Neural progenitor cell (in vitro differentiated cells): ENCODE results near the gene TEX35.

Experiments used
- EZH2 ChIP-seq: fragments of 200-600 bp; sonication (generic); IDR thresholded peaks from 2 replicates; pipeline ENCODE4 v1.6.1; 2017; ENCODE audit warnings: antibody characterized with exemption, mild to moderate bottlenecking, moderate library complexity
- EZH2phosphoT487 ChIP-seq: fragments of 200-600 bp; sonication (generic); IDR thresholded peaks from 2 replicates; pipeline ENCODE4 v1.6.1; 2017; ENCODE audit warnings: antibody characterized with exemption
- TF ChIP-seq, protein P1 (sequence below): fragments of 200-600 bp; sonication (generic); IDR thresholded peaks from 2 replicates; pipeline ENCODE4 v1.5.1; 2017; ENCODE audit warnings: antibody characterized with exemption, mild to moderate bottlenecking

DNA sequence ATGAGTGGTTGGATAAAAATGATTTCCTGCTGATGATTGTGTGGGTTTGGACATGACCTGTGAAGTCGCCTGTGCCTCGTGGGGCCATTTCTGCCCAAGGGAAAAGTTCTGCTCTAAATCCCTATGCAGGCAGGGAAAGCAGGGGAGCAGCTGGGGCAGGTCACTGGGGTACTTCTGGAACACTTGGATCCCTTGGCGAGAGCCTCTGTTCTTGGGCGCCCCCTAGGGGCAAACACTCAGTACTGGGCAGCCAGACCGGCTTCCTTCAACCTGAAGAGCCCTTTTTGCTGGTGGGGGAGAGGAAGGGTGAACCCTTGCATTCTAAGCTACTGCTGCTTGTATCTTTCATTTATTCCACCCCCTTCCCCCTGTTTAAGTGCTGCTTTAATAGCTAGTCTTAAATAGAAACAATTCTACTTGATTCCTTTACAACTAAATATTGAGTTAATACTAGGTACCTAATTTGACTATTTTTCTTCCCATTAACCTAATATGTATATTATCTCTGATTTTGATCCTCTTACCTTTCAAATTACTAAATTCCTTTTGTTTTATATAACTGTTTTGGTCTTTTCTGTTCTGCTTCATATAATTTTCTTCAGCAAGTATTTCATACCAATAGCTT is 11.1 kb upstream of the TEX35 start:
- TF ChIP-seq, protein P1, sequence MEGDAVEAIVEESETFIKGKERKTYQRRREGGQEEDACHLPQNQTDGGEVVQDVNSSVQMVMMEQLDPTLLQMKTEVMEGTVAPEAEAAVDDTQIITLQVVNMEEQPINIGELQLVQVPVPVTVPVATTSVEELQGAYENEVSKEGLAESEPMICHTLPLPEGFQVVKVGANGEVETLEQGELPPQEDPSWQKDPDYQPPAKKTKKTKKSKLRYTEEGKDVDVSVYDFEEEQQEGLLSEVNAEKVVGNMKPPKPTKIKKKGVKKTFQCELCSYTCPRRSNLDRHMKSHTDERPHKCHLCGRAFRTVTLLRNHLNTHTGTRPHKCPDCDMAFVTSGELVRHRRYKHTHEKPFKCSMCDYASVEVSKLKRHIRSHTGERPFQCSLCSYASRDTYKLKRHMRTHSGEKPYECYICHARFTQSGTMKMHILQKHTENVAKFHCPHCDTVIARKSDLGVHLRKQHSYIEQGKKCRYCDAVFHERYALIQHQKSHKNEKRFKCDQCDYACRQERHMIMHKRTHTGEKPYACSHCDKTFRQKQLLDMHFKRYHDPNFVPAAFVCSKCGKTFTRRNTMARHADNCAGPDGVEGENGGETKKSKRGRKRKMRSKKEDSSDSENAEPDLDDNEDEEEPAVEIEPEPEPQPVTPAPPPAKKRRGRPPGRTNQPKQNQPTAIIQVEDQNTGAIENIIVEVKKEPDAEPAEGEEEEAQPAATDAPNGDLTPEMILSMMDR, result peak; percentile 90
- TF ChIP-seq EZH2, result no peak
- TF ChIP-seq EZH2phosphoT487, result no peak
